Activated B cell treated with CpG ODN at 0.5 μM for 24 hours (primary cell): ENCODE measurements around the gene B3GNT9. TPM values are rescaled to one million over a fixed set of nuclear protein-coding genes. Genes with fewer than 3 reads are reported as not detected.

Experiments used
- ATAC-seq: fragments of 200-7000 bp; cut with Tn5 transposase; one replicate; pipeline ENCODE4 v1.10.0; 2021; ENCODE audit warnings: low read depth, mild to moderate bottlenecking, moderate library complexity
- CTCF ChIA-PET: fragments of 350-600 bp; sonication (Branson Sonifier 250); formaldehyde crosslinking; loops from one replicate; lab custom pipeline; 2021; ENCODE audit warnings: antibody characterized with exemption; lab: Charles Lee
- POLR2A ChIA-PET: fragments of 350-600 bp; sonication (Branson Sonifier 250); formaldehyde crosslinking; loops from one replicate; lab custom pipeline; 2021; ENCODE audit warnings: antibody characterized with exemption; lab: Charles Lee
- DNase-seq: peaks from one replicate; pipeline ENCODE4 v3.0.0; 2022
- H3K27ac Mint-ChIP-seq: one replicate; pipeline ENCODE4 v1.8.0; 2020; ENCODE audit warnings: mixed read lengths
- H3K27me3 Mint-ChIP-seq: one replicate; pipeline ENCODE4 v1.8.0; 2021; ENCODE audit warnings: mixed read lengths
- H3K36me3 Mint-ChIP-seq: one replicate; pipeline ENCODE4 v1.8.0; 2021; ENCODE audit warnings: low read depth, mixed read lengths
- H3K4me1 Mint-ChIP-seq: one replicate; pipeline ENCODE4 v1.8.0; 2021; ENCODE audit warnings: mixed read lengths
- H3K4me3 Mint-ChIP-seq: one replicate; pipeline ENCODE4 v1.8.0; 2020; ENCODE audit warnings: mild to moderate bottlenecking, mixed read lengths
- H3K9me3 Mint-ChIP-seq: one replicate; pipeline ENCODE4 v1.8.0; 2020; ENCODE audit warnings: mixed read lengths
- intact Hi-C: fragments of 100-400 bp; cut with micrococcal nuclease; formaldehyde crosslinking; loops from one replicate; pipeline ENCODE4 v1.15.1; 2024
- total RNA-seq: library from RNA; stranded (reverse); gene quantifications from 2 replicates; pipeline ENCODE4 v1.2.3, GENCODE V29; 2022
- TF ChIP-seq, protein P1 (sequence below): fragments of 200-600 bp; IDR thresholded peaks from one replicate; pipeline ENCODE4 v1.8.0; 2022; ENCODE audit warnings: antibody characterized with exemption, mild to moderate bottlenecking

Gene B3GNT9
- total RNA-seq, 1 donor from 2014 or later = 0.93 TPM

DNA sequence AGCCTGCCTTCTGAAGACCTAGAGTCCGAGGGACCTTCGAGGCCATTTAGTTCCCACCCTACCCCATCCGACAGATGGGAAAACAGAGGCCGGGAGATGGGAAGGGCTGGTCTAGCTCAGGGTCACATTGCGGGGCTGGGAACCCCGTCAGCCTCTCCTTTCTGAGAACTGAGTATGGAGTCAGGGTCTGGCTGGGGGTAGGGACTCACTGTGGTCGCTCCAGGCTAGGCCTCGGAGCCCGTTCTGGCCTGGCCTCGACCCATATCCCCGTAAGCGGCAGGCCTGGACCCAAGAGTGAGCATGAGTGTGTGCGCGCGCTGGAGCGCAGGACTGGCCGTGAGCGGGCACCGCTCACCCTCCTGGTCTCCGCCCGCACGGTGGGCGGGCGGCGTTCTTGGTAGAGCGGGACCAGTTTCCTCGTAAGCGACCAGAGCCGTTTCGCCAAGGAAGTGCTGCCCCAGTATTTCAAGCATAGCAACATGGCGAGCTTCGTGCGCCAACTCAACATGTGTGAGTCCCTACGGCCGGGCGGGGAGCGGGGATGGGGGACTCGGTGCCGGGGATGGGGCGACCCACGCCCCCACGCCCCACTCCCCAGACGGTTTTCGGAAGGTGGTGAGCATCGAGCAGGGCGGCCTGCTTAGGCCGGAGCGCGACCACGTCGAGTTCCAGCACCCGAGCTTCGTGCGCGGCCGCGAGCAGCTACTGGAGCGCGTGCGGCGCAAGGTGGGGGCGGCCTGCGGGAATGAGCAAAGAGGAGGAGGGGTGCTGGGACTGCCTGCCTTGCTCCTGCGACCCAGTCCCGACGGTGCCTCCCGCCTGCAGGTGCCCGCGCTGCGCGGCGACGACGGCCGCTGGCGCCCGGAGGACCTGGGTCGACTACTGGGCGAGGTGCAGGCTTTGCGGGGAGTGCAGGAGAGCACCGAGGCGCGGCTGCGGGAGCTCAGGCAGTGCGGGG, 14.6 kb upstream of the B3GNT9 start:
- TF ChIP-seq, protein P1, sequence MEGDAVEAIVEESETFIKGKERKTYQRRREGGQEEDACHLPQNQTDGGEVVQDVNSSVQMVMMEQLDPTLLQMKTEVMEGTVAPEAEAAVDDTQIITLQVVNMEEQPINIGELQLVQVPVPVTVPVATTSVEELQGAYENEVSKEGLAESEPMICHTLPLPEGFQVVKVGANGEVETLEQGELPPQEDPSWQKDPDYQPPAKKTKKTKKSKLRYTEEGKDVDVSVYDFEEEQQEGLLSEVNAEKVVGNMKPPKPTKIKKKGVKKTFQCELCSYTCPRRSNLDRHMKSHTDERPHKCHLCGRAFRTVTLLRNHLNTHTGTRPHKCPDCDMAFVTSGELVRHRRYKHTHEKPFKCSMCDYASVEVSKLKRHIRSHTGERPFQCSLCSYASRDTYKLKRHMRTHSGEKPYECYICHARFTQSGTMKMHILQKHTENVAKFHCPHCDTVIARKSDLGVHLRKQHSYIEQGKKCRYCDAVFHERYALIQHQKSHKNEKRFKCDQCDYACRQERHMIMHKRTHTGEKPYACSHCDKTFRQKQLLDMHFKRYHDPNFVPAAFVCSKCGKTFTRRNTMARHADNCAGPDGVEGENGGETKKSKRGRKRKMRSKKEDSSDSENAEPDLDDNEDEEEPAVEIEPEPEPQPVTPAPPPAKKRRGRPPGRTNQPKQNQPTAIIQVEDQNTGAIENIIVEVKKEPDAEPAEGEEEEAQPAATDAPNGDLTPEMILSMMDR = no peak
- ATAC-seq (no peak), DNase-seq (no peak)
- Mint-ChIP-seq H3K27ac (no peak overlapping the region), H3K36me3 (no peaks in the 10 kb centered on the region), H3K4me1 (peaks cover 39% of the 10 kb centered on the region), H3K4me3 (peak overlapping the region; percentile 38), H3K9me3 (no peaks in the 10 kb centered on the region), H3K27me3 (peaks cover 57% of the 10 kb centered on the region)
- ChIA-PET POLR2A (interaction anchor here (0.5 to 1.1 kb wide), 2 partner anchors 16 to 79 kb away, joined by 3 to 7 read pairs; no protein-coding TSS in a partner anchor), CTCF (interaction anchor here (0.9 kb wide), 1 partner anchor 10 kb away, joined by 3 read pairs; no protein-coding TSS in a partner anchor)
- intact Hi-C loops = no loop called here

GRCh38 chr16:67164599-67165061, 13.8 kb upstream of the B3GNT9 start, which contains the start of gene HSF4:
TSS of gene HSF4 (plus strand) at chr16:67164745. CDS start at chr16:67164812, 67 bp downstream.
- Mint-ChIP-seq H3K36me3 (no peaks in the 10 kb centered on the region), H3K27ac (no peak within 1 kb of the TSS), H3K27me3 (peaks cover 52% of the 10 kb centered on the region), H3K9me3 (no peaks in the 10 kb centered on the region), H3K4me1 (peaks cover 37% of the 10 kb centered on the region), H3K4me3 (peak within 1 kb of the TSS; percentile 56)
- TF ChIP-seq, protein P1 = no peak
- ATAC-seq (no peak), DNase-seq (no peak)
- ChIA-PET CTCF (interaction anchor here (0.9 kb wide), 1 partner anchor 9 kb away, joined by 3 read pairs; no protein-coding TSS in a partner anchor), POLR2A (interaction anchor here (1.1 kb wide), 1 partner anchor 80 kb away, joined by 3 read pairs; no protein-coding TSS in a partner anchor)
- intact Hi-C loops = loop anchor here (5.0 kb wide), 1 partner anchor 1373 kb away; the partner anchor contains the start of gene ZFP90

DNA sequence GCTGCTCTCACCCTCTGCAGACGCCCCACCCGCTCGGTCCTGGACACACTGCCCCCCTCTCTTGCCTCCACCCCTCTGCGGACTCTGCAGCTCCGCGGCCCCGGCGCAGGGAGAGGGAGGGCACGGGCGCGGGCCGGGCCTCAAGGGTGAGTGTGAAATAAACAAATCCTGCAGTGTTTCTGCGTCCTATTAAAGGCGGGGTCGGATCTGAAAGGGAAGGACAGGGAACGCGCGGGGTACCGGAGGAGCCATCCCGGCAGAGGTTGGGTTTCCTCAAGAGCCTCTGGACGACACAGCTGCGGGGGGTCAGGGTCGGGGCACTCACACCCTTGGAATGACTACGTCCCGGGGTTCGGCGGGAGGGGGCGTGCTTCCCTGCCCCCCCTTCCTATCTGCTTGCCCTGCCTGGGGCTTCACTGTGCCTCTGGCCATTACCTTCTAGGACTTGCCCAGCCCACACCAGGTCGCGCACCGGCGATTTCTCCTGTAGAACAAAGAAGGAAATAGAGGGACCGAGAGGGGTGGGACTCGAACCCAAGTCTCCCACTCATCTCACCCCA, 13.3 kb upstream of the B3GNT9 start:
- Mint-ChIP-seq H3K27ac (no peak overlapping the region), H3K36me3 (peaks cover 3% of the 10 kb centered on the region), H3K4me3 (peak overlapping the region; percentile 56), H3K27me3 (peaks cover 50% of the 10 kb centered on the region), H3K4me1 (peaks cover 38% of the 10 kb centered on the region), H3K9me3 (no peaks in the 10 kb centered on the region)
- TF ChIP-seq, protein P1 = no peak
- no peak for DNase-seq
- CTCF ChIA-PET = interaction anchor here (0.7 kb wide), 1 partner anchor 9 kb away, joined by 3 read pairs; no protein-coding TSS in a partner anchor
- POLR2A ChIA-PET = interaction anchor here (0.9 to 1.1 kb wide), 2 partner anchors 9 to 19 kb away, joined by 3 to 5 read pairs; partner anchors contain the start of gene MATCAP1
- intact Hi-C loops = loop anchor here (5.0 kb wide), 1 partner anchor 1373 kb away; the partner anchor contains the start of gene ZFP90
- no peak for ATAC-seq

GRCh38 chr16:67163164-67163998, 12.6 kb upstream of the B3GNT9 start:
- TF ChIP-seq, protein P1 = no peak
- CTCF ChIA-PET = interaction anchor here (0.7 to 1.3 kb wide), 2 partner anchors 8 to 64 kb away, joined by 3 read pairs; partner anchors contain the start of gene TMEM208
- peaks cover 44% of the 10 kb centered on the region for H3K27me3 Mint-ChIP-seq
- peak overlapping the region; percentile 56 for H3K4me3 Mint-ChIP-seq
- H3K36me3 Mint-ChIP-seq = peaks cover 3% of the 10 kb centered on the region
- H3K27ac Mint-ChIP-seq = no peak overlapping the region
- H3K4me1 Mint-ChIP-seq = peaks cover 45% of the 10 kb centered on the region
- DNase-seq = no peak
- no peak for ATAC-seq
- POLR2A ChIA-PET = interaction anchor here (0.6 to 1.1 kb wide), 6 partner anchors 9 to 300 kb away, joined by 3 to 5 read pairs (median 4); partner anchors contain the start of genes B3GNT9 and MATCAP1
- H3K9me3 Mint-ChIP-seq = no peaks in the 10 kb centered on the region
- intact Hi-C loops = loop anchor here (5.0 kb wide), 1 partner anchor 1374 kb away; the partner anchor contains the start of gene ZFP90
